SK-N-SH (cell line): Measurements from ENCODE around the gene UNC93B1. TPM values are rescaled to one million over a fixed set of nuclear protein-coding genes. Genes with fewer than 3 reads are reported as not detected.
A peak's percentile ranks its signal among the peaks of the same experiment; 100 is the strongest.

Source experiments
- CTCF ChIA-PET: fragments of 300-600, 350-600 bp; formaldehyde crosslinking; extraction: SDS; loops from one replicate; lab custom pipeline; 2021; lab: Yijun Ruan, JAX
- POLR2A ChIA-PET: fragments of 350-600 bp; sonication (Branson Sonifier 250); formaldehyde crosslinking; extraction: SDS; loops from one replicate; lab custom pipeline; 2020; ENCODE audit warnings: antibody characterized with exemption, inconsistent platforms; lab: Yijun Ruan, JAX
- DNase-seq: peaks from one replicate; pipeline ENCODE4 v3.0.0; 2012
- H2AFZ ChIP-seq: fragments of 200-600 bp; sonication (generic); 2 replicates; pipeline ENCODE4 v1.8.1; 2016; ENCODE audit warnings: antibody characterized with exemption, mild to moderate bottlenecking, low read depth
- H3F3A ChIP-seq: fragments of 200-600 bp; sonication (generic); replicated peaks from 2 replicates; pipeline ENCODE3; 2016; ENCODE audit warnings: antibody characterized with exemption, mild to moderate bottlenecking; ENCODE audit not compliant: insufficient read depth
- H3K27ac ChIP-seq, 2 experiments: fragments of 200-500 bp in 1 of 2; fragments of 200-600 bp in 1 of 2; sonication (Bioruptor generic) in 1 of 2; sonication (generic), shearing (Covaris generic) in 1 of 2; 2 replicates each; pipeline versions ENCODE4 v1.5.1 to v1.6.1; 2014 to 2016; ENCODE audit warnings: low read depth in 2 of 2, inconsistent platforms in 1 of 2, low read length in 1 of 2, mild to moderate bottlenecking in 1 of 2, mixed read lengths in 1 of 2
- H3K27me3 ChIP-seq: fragments of 200-600 bp; sonication (generic), shearing (Covaris generic); 2 replicates; pipeline ENCODE4 v1.6.1; 2016; ENCODE audit warnings: mixed run types; ENCODE audit not compliant: insufficient read depth
- H3K36me3 ChIP-seq, 2 experiments: fragments of 200-500 bp in 1 of 2; fragments of 200-600 bp in 1 of 2; sonication (Bioruptor generic) in 1 of 2; sonication (generic) in 1 of 2; replicated peaks in 1 of 2; 2 replicates each; pipeline versions ENCODE3 to v1.5.1; 2014 to 2016; ENCODE audit warnings: low read length in 1 of 2, mild to moderate bottlenecking in 1 of 2; ENCODE audit not compliant: insufficient read depth in 2 of 2, control insufficient read depth in 1 of 2
- H3K4me1 ChIP-seq, 2 experiments: fragments of 200-500 bp in 1 of 2; fragments of 200-600 bp in 1 of 2; sonication (Bioruptor generic) in 1 of 2; sonication (generic), shearing (Covaris generic) in 1 of 2; 2 replicates each; pipeline versions ENCODE4 v1.5.1 to v1.6.1; 2014 to 2016; ENCODE audit warnings: low read depth in 1 of 2, low read length in 1 of 2, mixed run types in 1 of 2; ENCODE audit not compliant: insufficient read depth in 2 of 2, control insufficient read depth in 1 of 2
- H3K4me2 ChIP-seq: fragments of 200-600 bp; sonication (generic), shearing (Covaris generic); 2 replicates; pipeline ENCODE4 v1.6.1; 2017; ENCODE audit warnings: mixed run types
- H3K4me3 ChIP-seq, 2 experiments: fragments of 200-500 bp in 1 of 2; fragments of 200-600 bp in 1 of 2; sonication (Bioruptor generic) in 1 of 2; sonication (generic), shearing (Covaris generic) in 1 of 2; 2 replicates each; pipeline versions ENCODE4 v1.5.1 to v1.8.1; 2014 to 2016; ENCODE audit warnings: low read depth in 2 of 2, inconsistent platforms in 1 of 2, low read length in 1 of 2, mild to moderate bottlenecking in 1 of 2, mixed read lengths in 1 of 2, moderate library complexity in 1 of 2
- H3K79me2 ChIP-seq: fragments of 200-600 bp; sonication (generic); 2 replicates; pipeline ENCODE4 v1.8.1; 2017; ENCODE audit warnings: mild to moderate bottlenecking; ENCODE audit not compliant: insufficient read depth
- H3K9ac ChIP-seq: fragments of 200-600 bp; sonication (generic); 2 replicates; pipeline ENCODE4 v1.6.1; 2017; ENCODE audit warnings: mixed run types
- H3K9me2 ChIP-seq: fragments of 200-600 bp; sonication (generic); 2 replicates; pipeline ENCODE4 v1.6.1; 2017; ENCODE audit warnings: mixed run types
- H3K9me3 ChIP-seq: fragments of 200-600 bp; sonication (generic); 2 replicates; pipeline ENCODE4 v1.6.1; 2017; ENCODE audit warnings: mixed run types, mild to moderate bottlenecking, moderate library complexity
- H4K20me1 ChIP-seq: fragments of 200-600 bp; sonication (generic); 2 replicates; pipeline ENCODE4 v1.6.1; 2017; ENCODE audit warnings: mild to moderate bottlenecking, mixed run types; ENCODE audit not compliant: insufficient read depth
- CHD2 ChIP-seq: fragments of 150-350 bp; IDR thresholded peaks from 2 replicates; pipeline ENCODE4 v1.6.1; 2018; ENCODE audit warnings: low read length; ENCODE audit not compliant: partially characterized antibody
- CTCF ChIP-seq: fragments of 200-600 bp; sonication (generic); IDR thresholded peaks from 2 replicates; pipeline ENCODE4 v1.6.1; 2017; ENCODE audit warnings: antibody characterized with exemption, mild to moderate bottlenecking, moderate library complexity
- ELF1 ChIP-seq: IDR thresholded peaks from 2 replicates; pipeline ENCODE4 v1.4.0; 2012
- EP300 ChIP-seq, 2 experiments: IDR thresholded peaks; 2 replicates each; pipeline versions ENCODE4 v1.4.0 to v1.6.1; 2012; ENCODE audit warnings: borderline replicate concordance in 1 of 2, low read depth in 1 of 2, low read length in 1 of 2
- EZH2phosphoT487 ChIP-seq: fragments of 200-600 bp; sonication (generic); IDR thresholded peaks from 2 replicates; pipeline ENCODE4 v1.6.1; 2017; ENCODE audit warnings: low read depth, mixed run types, mild to moderate bottlenecking, antibody characterized with exemption, moderate library complexity, borderline replicate concordance
- FOXJ3 ChIP-seq: sonication (generic); formaldehyde crosslinking; IDR thresholded peaks from 2 replicates; pipeline ENCODE4 v1.5.1; 2020; ENCODE audit warnings: mild to moderate bottlenecking, missing genetic modification reagents
- JUND ChIP-seq: IDR thresholded peaks from 2 replicates; pipeline ENCODE4 v1.4.0; 2012
- MAX ChIP-seq: IDR thresholded peaks from 2 replicates; pipeline ENCODE4 v1.4.0; 2012; ENCODE audit warnings: low read depth
- MEF2A ChIP-seq: IDR thresholded peaks from 2 replicates; pipeline ENCODE4 v1.4.0; 2012; ENCODE audit warnings: low read depth, borderline replicate concordance
- MXI1 ChIP-seq: IDR thresholded peaks from 2 replicates; pipeline ENCODE4 v1.6.1; 2012; ENCODE audit warnings: mild to moderate bottlenecking, low read depth, low read length, improper control_type of control experiment
- NRF1 ChIP-seq: IDR thresholded peaks from 2 replicates; pipeline ENCODE4 v1.6.1; 2012; ENCODE audit warnings: low read depth, mild to moderate bottlenecking, low read length
- POLR2AphosphoS5 ChIP-seq: IDR thresholded peaks from 2 replicates; pipeline ENCODE4 v1.6.1; 2012; ENCODE audit warnings: low read depth, low read length
- RAD21 ChIP-seq: IDR thresholded peaks from 2 replicates; pipeline ENCODE4 v1.6.1; 2012; ENCODE audit warnings: mild to moderate bottlenecking, low read length
- RCOR1 ChIP-seq: fragments of 150-350 bp; IDR thresholded peaks from 2 replicates; pipeline ENCODE4 v1.6.1; 2017; ENCODE audit warnings: antibody characterized with exemption, low read length
- RFX5 ChIP-seq: IDR thresholded peaks from 2 replicates; pipeline ENCODE4 v1.6.1; 2012; ENCODE audit warnings: mild to moderate bottlenecking, improper control_type of control experiment, low read length
- RXRA ChIP-seq: IDR thresholded peaks from 2 replicates; pipeline ENCODE4 v1.4.0; 2012; ENCODE audit warnings: low read depth, mild to moderate bottlenecking, borderline replicate concordance
- SIN3A ChIP-seq: IDR thresholded peaks from 2 replicates; pipeline ENCODE4 v1.6.1; 2012; ENCODE audit warnings: low read depth, mild to moderate bottlenecking, low read length, moderate library complexity, borderline replicate concordance
- SMC3 ChIP-seq: IDR thresholded peaks from 2 replicates; pipeline ENCODE4 v1.6.1; 2012; ENCODE audit warnings: low read depth, low read length, improper control_type of control experiment
- TAF1 ChIP-seq: IDR thresholded peaks from 2 replicates; pipeline ENCODE4 v1.6.1; 2012; ENCODE audit warnings: low read depth, mild to moderate bottlenecking, low read length, moderate library complexity, borderline replicate concordance
- USF1 ChIP-seq: IDR thresholded peaks from 2 replicates; pipeline ENCODE4 v1.4.0; 2012; ENCODE audit warnings: low read depth, borderline replicate concordance
- WGBS: methylation state at CpG from one replicate; pipeline ENCODE4 v1.1.6; 2017; ENCODE audit warnings: low lambda C conversion rate; 5-methylcytosine and 5-hydroxymethylcytosine counted together
- polyA plus RNA-seq, 3 experiments: library from polyadenylated mRNA; depleted of rRNA; stranded (reverse); fragments of >200 nt; gene quantifications; 2 replicates each; pipeline ENCODE4 v1.2.3, GENCODE V29; 2012
- TF ChIP-seq, protein P1 (sequence below): fragments of 150-350 bp; IDR thresholded peaks from 2 replicates; pipeline ENCODE4 v1.6.1; 2017; ENCODE audit warnings: antibody characterized with exemption, low read length, low read depth, borderline replicate concordance
- TF ChIP-seq, protein P2 (sequence below): IDR thresholded peaks from 2 replicates; pipeline ENCODE4; 2012
- TF ChIP-seq, protein P3 (sequence below): fragments of 150-350 bp; IDR thresholded peaks from 2 replicates; pipeline ENCODE4 v1.6.1; 2016; ENCODE audit warnings: mild to moderate bottlenecking, low read depth, low read length

Gene UNC93B1, protein sequence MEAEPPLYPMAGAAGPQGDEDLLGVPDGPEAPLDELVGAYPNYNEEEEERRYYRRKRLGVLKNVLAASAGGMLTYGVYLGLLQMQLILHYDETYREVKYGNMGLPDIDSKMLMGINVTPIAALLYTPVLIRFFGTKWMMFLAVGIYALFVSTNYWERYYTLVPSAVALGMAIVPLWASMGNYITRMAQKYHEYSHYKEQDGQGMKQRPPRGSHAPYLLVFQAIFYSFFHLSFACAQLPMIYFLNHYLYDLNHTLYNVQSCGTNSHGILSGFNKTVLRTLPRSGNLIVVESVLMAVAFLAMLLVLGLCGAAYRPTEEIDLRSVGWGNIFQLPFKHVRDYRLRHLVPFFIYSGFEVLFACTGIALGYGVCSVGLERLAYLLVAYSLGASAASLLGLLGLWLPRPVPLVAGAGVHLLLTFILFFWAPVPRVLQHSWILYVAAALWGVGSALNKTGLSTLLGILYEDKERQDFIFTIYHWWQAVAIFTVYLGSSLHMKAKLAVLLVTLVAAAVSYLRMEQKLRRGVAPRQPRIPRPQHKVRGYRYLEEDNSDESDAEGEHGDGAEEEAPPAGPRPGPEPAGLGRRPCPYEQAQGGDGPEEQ
- 28.9 and 30.9 TPM in 2 replicates for polyA plus RNA-seq (2012; rRNA removed)
- 9.1 and 18.1 TPM in 2 replicates for polyA plus RNA-seq (2012; cell fraction: cytosol; rRNA removed)
- polyA plus RNA-seq (2012; cell fraction: nucleus; rRNA removed) = 85.6 and 104 TPM in 2 replicates

GRCh38 chr11:68003846-68004550 is at the start of gene UNC93B1:
TSS of gene UNC93B1 (minus strand) at chr11:68004097. CDS start at chr11:68004043, 54 bp downstream.
- DNase-seq = peak; percentile 97
- TF ChIP-seq, protein P1, sequence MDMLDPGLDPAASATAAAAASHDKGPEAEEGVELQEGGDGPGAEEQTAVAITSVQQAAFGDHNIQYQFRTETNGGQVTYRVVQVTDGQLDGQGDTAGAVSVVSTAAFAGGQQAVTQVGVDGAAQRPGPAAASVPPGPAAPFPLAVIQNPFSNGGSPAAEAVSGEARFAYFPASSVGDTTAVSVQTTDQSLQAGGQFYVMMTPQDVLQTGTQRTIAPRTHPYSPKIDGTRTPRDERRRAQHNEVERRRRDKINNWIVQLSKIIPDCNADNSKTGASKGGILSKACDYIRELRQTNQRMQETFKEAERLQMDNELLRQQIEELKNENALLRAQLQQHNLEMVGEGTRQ = no peak
- TF ChIP-seq MAX (peak; percentile 59), MEF2A (no peak), RFX5 (no peak), RCOR1 (peak; percentile 48; the same call in 1 of the 2 replicates), RAD21 (no peak), SIN3A (0 out of 2 replicates have a peak, but pooled peaks have one; percentile 38), NRF1 (peak; percentile 65), TAF1 (no peak), MXI1 (peak; percentile 89), FOXJ3 (CRISPR knock-in tag) (no peak), EZH2phosphoT487 (no peak), ELF1 (no peak), CTCF (no peak), RXRA (no peak), POLR2AphosphoS5 (peak; percentile 43; the same call in 1 of the 2 replicates), USF1 (peak; percentile 62; the same call in 1 of the 2 replicates), JUND (no peak), SMC3 (no peak), EP300 (IDR thresholded peaks at IDR 0.05; ENCODE audit: borderline replicate concordance in 1 of 2, low read depth in 1 of 2, low read length in 1 of 2) (no peak), CHD2 (no peak)
- TF ChIP-seq, protein P2, sequence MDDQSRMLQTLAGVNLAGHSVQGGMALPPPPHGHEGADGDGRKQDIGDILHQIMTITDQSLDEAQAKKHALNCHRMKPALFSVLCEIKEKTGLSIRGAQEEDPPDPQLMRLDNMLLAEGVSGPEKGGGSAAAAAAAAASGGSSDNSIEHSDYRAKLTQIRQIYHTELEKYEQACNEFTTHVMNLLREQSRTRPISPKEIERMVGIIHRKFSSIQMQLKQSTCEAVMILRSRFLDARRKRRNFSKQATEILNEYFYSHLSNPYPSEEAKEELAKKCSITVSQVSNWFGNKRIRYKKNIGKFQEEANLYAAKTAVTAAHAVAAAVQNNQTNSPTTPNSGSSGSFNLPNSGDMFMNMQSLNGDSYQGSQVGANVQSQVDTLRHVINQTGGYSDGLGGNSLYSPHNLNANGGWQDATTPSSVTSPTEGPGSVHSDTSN = no peak
- TF ChIP-seq, protein P3, sequence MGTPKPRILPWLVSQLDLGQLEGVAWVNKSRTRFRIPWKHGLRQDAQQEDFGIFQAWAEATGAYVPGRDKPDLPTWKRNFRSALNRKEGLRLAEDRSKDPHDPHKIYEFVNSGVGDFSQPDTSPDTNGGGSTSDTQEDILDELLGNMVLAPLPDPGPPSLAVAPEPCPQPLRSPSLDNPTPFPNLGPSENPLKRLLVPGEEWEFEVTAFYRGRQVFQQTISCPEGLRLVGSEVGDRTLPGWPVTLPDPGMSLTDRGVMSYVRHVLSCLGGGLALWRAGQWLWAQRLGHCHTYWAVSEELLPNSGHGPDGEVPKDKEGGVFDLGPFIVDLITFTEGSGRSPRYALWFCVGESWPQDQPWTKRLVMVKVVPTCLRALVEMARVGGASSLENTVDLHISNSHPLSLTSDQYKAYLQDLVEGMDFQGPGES = no peak

More at GRCh38 chr11:68003846-68004550, at the start of gene UNC93B1:
- CTCF ChIA-PET = interaction anchor here (1.1 to 2.3 kb wide), 3 partner anchors 11 to 313 kb away, joined by 4 to 12 read pairs (median 7); no protein-coding TSS in a partner anchor
- Histone ChIP-seq H3K9me3 (no peaks in the 10 kb centered on the region), H3K36me3 (no peaks in the 10 kb centered on the region), H2AFZ (peak within 1 kb of the TSS; percentile 80; the same call in 1 of the 2 replicates), H3K4me2 (peak within 1 kb of the TSS; percentile 77), H3K79me2 (no peaks in the 10 kb centered on the region), H3K4me1 (peaks cover 0 to 13% of the 10 kb centered on the region in 2 experiments; a peak in 1 of 4 replicates), H3K9ac (peak within 1 kb of the TSS; percentile 55), H3K27ac (no peak within 1 kb of the TSS; a peak in 1 of 4 replicates), H4K20me1 (no peaks in the 10 kb centered on the region), H3F3A (peaks cover 3% of the 10 kb centered on the region), H3K9me2 (no peaks in the 10 kb centered on the region), H3K27me3 (no peaks in the 10 kb centered on the region), H3K4me3 (peak within 1 kb of the TSS; percentile 62 to 68)
- POLR2A ChIA-PET = no interaction called here
- whole genome bisulfite sequencing = 4% methylated on average over 7 of the region's 64 CpGs
